ENCODE results near the gene LRRC75A. TPM values are rescaled to one million over a fixed set of nuclear protein-coding genes. Genes with fewer than 3 reads are reported as not detected.
"Not testable (repeated sequence)": the region's sequence is repeated elsewhere in the genome, so short reads cannot be mapped to it uniquely, and the experiment has no call there.

The LRRC75A gene, protein sequence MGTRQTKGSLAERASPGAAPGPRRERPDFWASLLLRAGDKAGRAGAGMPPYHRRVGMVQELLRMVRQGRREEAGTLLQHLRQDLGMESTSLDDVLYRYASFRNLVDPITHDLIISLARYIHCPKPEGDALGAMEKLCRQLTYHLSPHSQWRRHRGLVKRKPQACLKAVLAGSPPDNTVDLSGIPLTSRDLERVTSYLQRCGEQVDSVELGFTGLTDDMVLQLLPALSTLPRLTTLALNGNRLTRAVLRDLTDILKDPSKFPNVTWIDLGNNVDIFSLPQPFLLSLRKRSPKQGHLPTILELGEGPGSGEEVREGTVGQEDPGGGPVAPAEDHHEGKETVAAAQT
- 0.22 and 0.23 TPM in 2 replicates for total RNA-seq

- peak within 1 kb of the TSS; percentile 39 for H3K4me3 ChIP-seq (ENCODE audit: low read depth, low read length)
- no peak for DNase-seq (ENCODE audit: low read depth)
- no peak for TF ChIP-seq CTCF (conservative IDR thresholded peaks at IDR 0.05; ENCODE audit: low read depth, low read length)
Measured at GRCh38 chr17:16491703-16492612, at the start of gene LRRC75A. LRRC75A (minus strand) TSS chr17:16492193; CDS start chr17:16491990, 203 bp downstream.

- TF ChIP-seq CTCF (conservative IDR thresholded peaks at IDR 0.05; ENCODE audit: low read depth, low read length) = no peak
- no peak for DNase-seq (ENCODE audit: low read depth)
- no peak overlapping the region for H3K4me3 ChIP-seq (ENCODE audit: low read depth, low read length)
Measured at GRCh38 chr17:16537130-16537458, 45.1 kb upstream of the LRRC75A start.

DNA sequence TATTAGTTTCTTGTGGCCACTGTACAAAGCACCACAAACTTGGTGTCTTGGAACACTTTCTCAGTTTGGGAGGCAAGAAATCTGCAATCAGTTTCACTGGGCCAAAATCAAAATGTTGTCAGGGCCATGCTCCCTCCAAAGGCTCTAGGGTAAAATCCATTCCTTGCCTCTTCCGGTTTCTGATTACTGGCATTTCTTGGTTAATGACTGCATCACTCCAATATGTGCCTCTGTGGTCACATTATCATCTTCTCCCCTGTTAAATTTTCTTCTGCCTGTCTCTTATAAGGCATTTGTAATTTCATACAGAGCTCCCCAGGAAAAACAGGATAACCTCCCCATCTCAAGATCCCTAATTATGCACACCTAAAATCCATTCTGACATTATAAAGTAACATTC, 42.2 kb upstream of the LRRC75A start:
- H3K4me3 ChIP-seq (ENCODE audit: low read depth, low read length) = no peak overlapping the region
- no peak for TF ChIP-seq CTCF (conservative IDR thresholded peaks at IDR 0.05; ENCODE audit: low read depth, low read length)
- no peak for DNase-seq (ENCODE audit: low read depth)

- TF ChIP-seq CTCF (conservative IDR thresholded peaks at IDR 0.05; ENCODE audit: low read depth, low read length) = no peak
- H3K4me3 ChIP-seq (ENCODE audit: low read depth, low read length) = no peak overlapping the region
- no peak for DNase-seq (ENCODE audit: low read depth)
Measured at GRCh38 chr17:16529906-16530305, 37.9 kb upstream of the LRRC75A start.

DNA sequence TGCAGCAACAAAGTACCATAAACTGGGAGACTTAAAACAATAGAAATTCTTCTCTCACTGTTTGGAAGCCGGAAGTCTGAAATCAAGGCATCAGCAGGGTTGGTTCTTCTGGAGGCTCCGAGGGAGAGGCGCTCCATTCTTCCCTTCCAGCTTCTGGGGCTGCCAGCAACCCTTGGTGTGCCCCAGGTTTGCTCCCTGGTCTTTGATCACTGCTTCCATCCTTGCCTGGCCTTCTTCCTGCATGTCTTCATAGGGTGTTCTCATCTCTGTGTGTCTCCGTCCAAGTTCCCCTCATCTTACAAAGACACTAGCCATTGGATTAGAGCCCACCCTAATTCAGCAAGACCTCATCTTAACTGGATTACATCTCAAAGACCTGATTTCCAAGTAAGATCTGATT, 35.3 kb upstream of the LRRC75A start:
- no peak overlapping the region for H3K4me3 ChIP-seq (ENCODE audit: low read depth, low read length)
- DNase-seq (ENCODE audit: low read depth) = no peak
- no peak for TF ChIP-seq CTCF (conservative IDR thresholded peaks at IDR 0.05; ENCODE audit: low read depth, low read length)

- TF ChIP-seq CTCF (conservative IDR thresholded peaks at IDR 0.05; ENCODE audit: low read depth, low read length) = peak; percentile 39
- not testable (repeated sequence) for H3K4me3 ChIP-seq (ENCODE audit: low read depth, low read length); DNase-seq (ENCODE audit: low read depth)
Measured at GRCh38 chr17:16525556-16525955, 33.6 kb upstream of the LRRC75A start.
